Thymus (tissue), 11 donors: ENCODE results near the gene VHLL. TPM values are rescaled to one million over a fixed set of nuclear protein-coding genes. Genes with fewer than 3 reads are reported as not detected.

ENCODE experiments used
- DNase-seq, 9 donors: peaks; one replicate each; pipeline ENCODE4 v3.0.0-alpha.2; 2013; ENCODE audit warnings: low spot score in 9 of 9, low read depth in 6 of 9, missing footprints in 1 of 9
- H3K27ac ChIP-seq, 2 donors: one replicate each; pipeline ENCODE4 v1.5.1; 2013; ENCODE audit warnings: control low read depth in 1 of 2, low read depth in 1 of 2, low read length in 1 of 2, mild to moderate bottlenecking in 1 of 2, moderate library complexity in 1 of 2
- H3K27me3 ChIP-seq, 2 donors: one replicate each; pipeline ENCODE4 v1.5.1; 2013; ENCODE audit warnings: low read length in 1 of 2; ENCODE audit not compliant: control insufficient read depth in 2 of 2, insufficient read depth in 1 of 2
- H3K36me3 ChIP-seq, 2 donors: one replicate each; pipeline ENCODE4 v1.5.1; 2013; ENCODE audit warnings: low read length in 1 of 2, mild to moderate bottlenecking in 1 of 2, moderate library complexity in 1 of 2; ENCODE audit not compliant: control insufficient read depth in 2 of 2, insufficient read depth in 2 of 2
- H3K4me1 ChIP-seq, 2 donors: one replicate each; pipeline ENCODE4 v1.5.1; 2013; ENCODE audit warnings: low read length in 2 of 2; ENCODE audit not compliant: control insufficient read depth in 2 of 2, insufficient read depth in 2 of 2
- H3K4me3 ChIP-seq, 2 donors: one replicate each; pipeline ENCODE4 v1.5.1; 2013; ENCODE audit warnings: low read length in 2 of 2, control low read depth in 1 of 2, mild to moderate bottlenecking in 1 of 2
- H3K9me3 ChIP-seq, 2 donors: one replicate each; pipeline ENCODE4 v1.5.1; 2013; ENCODE audit warnings: low read length in 1 of 2, mild to moderate bottlenecking in 1 of 2; ENCODE audit not compliant: control insufficient read depth in 2 of 2, insufficient read depth in 1 of 2
- WGBS: extraction: QIAGEN DNeasy Blood & Tissue Kit; methylation state at CpG from one replicate; pipeline ENCODE4 v1.1.7; 2013; 5-methylcytosine and 5-hydroxymethylcytosine counted together
- polyA plus RNA-seq: library from polyadenylated mRNA; stranded (reverse); fragments of 200-250 nt; gene quantifications from one replicate; pipeline ENCODE4 v1.2.3, GENCODE V29; 2013
- total RNA-seq: library from RNA; stranded (reverse); fragments of 120-200 nt; gene quantifications from one replicate; pipeline ENCODE4 v1.2.4, GENCODE V29; 2013
- donor health status: healthy.

VHLL gene
- total and polyA plus RNA-seq, 2 donors, result 0.09 TPM; not detected in 1

GRCh38 chr1:156270314-156270713 lies 28.8 kb downstream of the VHLL start:
- WGBS, result 96% methylated on average over 3 of the region's 3 CpGs
- H3K27ac ChIP-seq, result no peak overlapping the region
- H3K4me3 ChIP-seq, result no peak overlapping the region
- peaks cover 0 to 4% of the 10 kb centered on the region in 2 donors for H3K9me3 ChIP-seq
- H3K27me3 ChIP-seq, result no peaks in the 10 kb centered on the region
- no peak for DNase-seq
- H3K36me3 ChIP-seq, result peaks cover 85 to 89% of the 10 kb centered on the region in 2 donors
- no peaks in the 10 kb centered on the region for H3K4me1 ChIP-seq

GRCh38 chr1:156268336-156268735 lies 30.8 kb downstream of the VHLL start:
- Histone ChIP-seq H3K27me3 (no peaks in the 10 kb centered on the region), H3K4me1 (no peaks in the 10 kb centered on the region), H3K36me3 (peaks cover 82 to 84% of the 10 kb centered on the region in 2 donors), H3K27ac (no peak overlapping the region), H3K9me3 (peaks cover 0 to 4% of the 10 kb centered on the region in 2 donors), H3K4me3 (no peak overlapping the region)
- DNase-seq, result no peak
- over 99% methylated on average over 4 of the region's 4 CpGs for WGBS

- Histone ChIP-seq H3K4me3 (no peak overlapping the region), H3K27ac (no peak overlapping the region), H3K27me3 (no peaks in the 10 kb centered on the region), H3K4me1 (no peaks in the 10 kb centered on the region), H3K9me3 (peaks cover 0 to 4% of the 10 kb centered on the region in 2 donors), H3K36me3 (peaks cover 83 to 85% of the 10 kb centered on the region in 2 donors)
- 98% methylated on average over 13 of the region's 13 CpGs for WGBS
- DNase-seq, result no peak
Measured at GRCh38 chr1:156266051-156266450, 33.1 kb downstream of the VHLL start.

- Histone ChIP-seq H3K9me3 (peaks cover 0 to 4% of the 10 kb centered on the region in 2 donors), H3K27ac (no peak overlapping the region), H3K4me1 (no peaks in the 10 kb centered on the region), H3K36me3 (peaks cover 89 to 95% of the 10 kb centered on the region in 2 donors), H3K4me3 (no peak overlapping the region), H3K27me3 (no peaks in the 10 kb centered on the region)
- DNase-seq, result no peak
- WGBS, result 98% methylated on average over 9 of the region's 9 CpGs
Measured at GRCh38 chr1:156263288-156263655, 35.8 kb downstream of the VHLL start.

GRCh38 chr1:156262461-156263287 lies 36.4 kb downstream of the VHLL start:
- Histone ChIP-seq H3K4me1 (peaks cover 0 to 4% of the 10 kb centered on the region in 2 donors), H3K36me3 (peaks cover 89 to 95% of the 10 kb centered on the region in 2 donors), H3K4me3 (no peak overlapping the region), H3K9me3 (peaks cover 0 to 4% of the 10 kb centered on the region in 2 donors), H3K27ac (no peak overlapping the region), H3K27me3 (no peaks in the 10 kb centered on the region)
- WGBS, result 99% methylated on average over 9 of the region's 9 CpGs
- DNase-seq, result no peak

GRCh38 chr1:156260896-156261295 lies 38.2 kb downstream of the VHLL start:
- DNase-seq, result no peak
- Histone ChIP-seq H3K9me3 (peaks cover 0 to 4% of the 10 kb centered on the region in 2 donors), H3K4me1 (peaks cover 0 to 6% of the 10 kb centered on the region in 2 donors), H3K27me3 (no peaks in the 10 kb centered on the region), H3K36me3 (peaks cover 87 to 90% of the 10 kb centered on the region in 2 donors), H3K27ac (no peak overlapping the region), H3K4me3 (no peak overlapping the region)
- 94% methylated on average over 2 of the region's 2 CpGs for WGBS

- 96% methylated on average over 3 of the region's 3 CpGs for whole genome bisulfite sequencing
- no peaks in the 10 kb centered on the region for H3K27me3 ChIP-seq
- no peak overlapping the region for H3K4me3 ChIP-seq
- H3K27ac ChIP-seq, result no peak overlapping the region
- no peaks in the 10 kb centered on the region for H3K9me3 ChIP-seq
- H3K36me3 ChIP-seq, result peaks cover 82 to 86% of the 10 kb centered on the region in 2 donors
- no peak for DNase-seq
- H3K4me1 ChIP-seq, result peaks cover 0 to 6% of the 10 kb centered on the region in 2 donors
Measured at GRCh38 chr1:156259805-156260204, 39.3 kb downstream of the VHLL start.

GRCh38 chr1:156258859-156259258 lies 40.2 kb downstream of the VHLL start:
- H3K4me3 ChIP-seq, result no peak overlapping the region
- H3K27me3 ChIP-seq, result no peaks in the 10 kb centered on the region
- H3K4me1 ChIP-seq, result peaks cover 0 to 6% of the 10 kb centered on the region in 2 donors
- H3K27ac ChIP-seq, result no peak overlapping the region
- H3K36me3 ChIP-seq, result peaks cover 77 to 88% of the 10 kb centered on the region in 2 donors
- DNase-seq, result no peak
- no peaks in the 10 kb centered on the region for H3K9me3 ChIP-seq
- 98% methylated on average over 8 of the region's 8 CpGs for WGBS

GRCh38 chr1:156257711-156258110 lies 41.4 kb downstream of the VHLL start:
- Histone ChIP-seq H3K4me1 (peaks cover 0 to 6% of the 10 kb centered on the region in 2 donors), H3K36me3 (peaks cover 77 to 88% of the 10 kb centered on the region in 2 donors), H3K27ac (peak overlapping the region in 1 of 2 donors; percentile 7), H3K27me3 (no peaks in the 10 kb centered on the region), H3K9me3 (no peaks in the 10 kb centered on the region), H3K4me3 (no peak overlapping the region)
- 89% methylated on average over 2 of the region's 2 CpGs for WGBS
- no peak for DNase-seq
